HG03135 (cell line): ENCODE data around the gene MAMLD1.

Experiments
- ATAC-seq: cut with Tn5 transposase; IDR thresholded peaks from one replicate; pipeline ENCODE4 v1.9.1; 2021; ENCODE audit warnings: mild to moderate bottlenecking, moderate library complexity; ENCODE audit not compliant: unreplicated experiment

MAMLD1 gene

GRCh38 chrX:150489359-150490015 lies 126.4 kb downstream of the MAMLD1 start:
- no peak for ATAC-seq

GRCh38 chrX:150495496-150495895 lies 132.4 kb downstream of the MAMLD1 start:
- no peak for ATAC-seq

GRCh38 chrX:150499240-150499639 lies 136.1 kb downstream of the MAMLD1 start:
- ATAC-seq, result no peak

- no peak for ATAC-seq
Measured at GRCh38 chrX:150502091-150502490, 139.0 kb downstream of the MAMLD1 start.

GRCh38 chrX:150502979-150503897 lies 140.1 kb downstream of the MAMLD1 start:
- no peak for ATAC-seq

GRCh38 chrX:150503898-150504219 lies 140.7 kb downstream of the MAMLD1 start:
- ATAC-seq, result no peak

GRCh38 chrX:150504397-150505182 lies 141.5 kb downstream of the MAMLD1 start:
- no peak for ATAC-seq

- ATAC-seq, result no peak
Measured at GRCh38 chrX:150506020-150506419, 142.9 kb downstream of the MAMLD1 start.

- no peak for ATAC-seq
Measured at GRCh38 chrX:150506486-150506885, 143.4 kb downstream of the MAMLD1 start.

GRCh38 chrX:150507251-150507856 lies 144.2 kb downstream of the MAMLD1 start:
- no peak for ATAC-seq

GRCh38 chrX:150508018-150508417 lies 144.9 kb downstream of the MAMLD1 start:
- ATAC-seq, result no peak

- ATAC-seq, result no peak
Measured at GRCh38 chrX:150508451-150509367, 145.6 kb downstream of the MAMLD1 start.

- no peak for ATAC-seq
Measured at GRCh38 chrX:150509703-150510102, 146.6 kb downstream of the MAMLD1 start.

GRCh38 chrX:150512461-150512901 lies 149.4 kb downstream of the MAMLD1 start:
- no peak for ATAC-seq

- no peak for ATAC-seq
Measured at GRCh38 chrX:150513544-150513943, 150.4 kb downstream of the MAMLD1 start.

GRCh38 chrX:150514462-150514861 lies 151.3 kb downstream of the MAMLD1 start:
- no peak for ATAC-seq

GRCh38 chrX:150515801-150516200 lies 152.7 kb downstream of the MAMLD1 start:
- ATAC-seq, result no peak

- ATAC-seq, result no peak
Measured at GRCh38 chrX:150517303-150517910, 154.3 kb downstream of the MAMLD1 start.

GRCh38 chrX:150522494-150522893 lies 159.4 kb downstream of the MAMLD1 start:
- ATAC-seq, result no peak
